HUES6 (cell line): Measurements from ENCODE around the gene LARP6.
"Not testable (repeated sequence)": the region's sequence is repeated elsewhere in the genome, so short reads cannot be mapped to it uniquely, and the experiment has no call there.

ENCODE experiments used
- H3K27ac ChIP-seq: 2 replicates; pipeline ENCODE4 v1.7.0; 2013; ENCODE audit warnings: low read depth, mild to moderate bottlenecking, low read length, inconsistent platforms
- H3K27me3 ChIP-seq: 2 replicates; pipeline ENCODE4 v1.6.1; 2013; ENCODE audit warnings: low read length; ENCODE audit not compliant: control insufficient read depth, insufficient read depth
- H3K36me3 ChIP-seq: 2 replicates; pipeline ENCODE4 v1.6.1; 2013; ENCODE audit warnings: low read length; ENCODE audit not compliant: control insufficient read depth, insufficient read depth
- H3K4me1 ChIP-seq: 2 replicates; pipeline ENCODE4 v1.6.1; 2013; ENCODE audit warnings: low read length; ENCODE audit not compliant: control insufficient read depth, insufficient read depth
- H3K4me3 ChIP-seq: 2 replicates; pipeline ENCODE4 v1.5.1; 2013; ENCODE audit warnings: low read depth, low read length
- H3K9ac ChIP-seq: one replicate; pipeline ENCODE4 v1.6.1; 2013; ENCODE audit warnings: mild to moderate bottlenecking, low read length
- H3K9me3 ChIP-seq: 2 replicates; pipeline ENCODE4 v1.6.1; 2013; ENCODE audit warnings: low read depth, low read length; ENCODE audit not compliant: control insufficient read depth, insufficient read depth

The LARP6 gene

GRCh38 chr15:70804388-70804787 lies 49.6 kb downstream of the LARP6 start:
- not testable (repeated sequence) for H3K4me1 ChIP-seq, H3K9ac ChIP-seq, H3K27me3 ChIP-seq, H3K27ac ChIP-seq, H3K9me3 ChIP-seq, H3K4me3 ChIP-seq, H3K36me3 ChIP-seq

- no peak overlapping the region for H3K27ac ChIP-seq
- no peak overlapping the region for H3K9ac ChIP-seq
- H3K4me3 ChIP-seq = no peak overlapping the region
- H3K9me3 ChIP-seq = no peaks in the 10 kb centered on the region
- no peaks in the 10 kb centered on the region for H3K36me3 ChIP-seq
- no peaks in the 10 kb centered on the region for H3K4me1 ChIP-seq
- H3K27me3 ChIP-seq = no peaks in the 10 kb centered on the region
These were observed 51.3 kb downstream of the LARP6 start for GRCh38 chr15:70802629-70803028.

GRCh38 chr15:70801109-70801508 lies 52.8 kb downstream of the LARP6 start:
- Histone ChIP-seq H3K27me3 (no peaks in the 10 kb centered on the region), H3K4me3 (no peak overlapping the region), H3K9ac (no peak overlapping the region), H3K9me3 (no peaks in the 10 kb centered on the region), H3K4me1 (no peaks in the 10 kb centered on the region), H3K27ac (no peak overlapping the region), H3K36me3 (no peaks in the 10 kb centered on the region)

GRCh38 chr15:70799667-70800450 lies 54.1 kb downstream of the LARP6 start:
- no peaks in the 10 kb centered on the region for H3K36me3 ChIP-seq
- H3K4me1 ChIP-seq = no peaks in the 10 kb centered on the region
- no peak overlapping the region for H3K4me3 ChIP-seq
- no peaks in the 10 kb centered on the region for H3K9me3 ChIP-seq
- no peaks in the 10 kb centered on the region for H3K27me3 ChIP-seq
- H3K9ac ChIP-seq = no peak overlapping the region
- no peak overlapping the region for H3K27ac ChIP-seq

GRCh38 chr15:70797464-70797863 lies 56.5 kb downstream of the LARP6 start:
- Histone ChIP-seq H3K27me3 (no peaks in the 10 kb centered on the region), H3K27ac (no peak overlapping the region), H3K4me1 (no peaks in the 10 kb centered on the region)

GRCh38 chr15:70796516-70797310 lies 57.2 kb downstream of the LARP6 start:
- no peaks in the 10 kb centered on the region for H3K36me3 ChIP-seq

More at GRCh38 chr15:70797464-70797863, 56.5 kb downstream of the LARP6 start:
- H3K9me3 ChIP-seq = no peaks in the 10 kb centered on the region
- no peaks in the 10 kb centered on the region for H3K36me3 ChIP-seq
- no peak overlapping the region for H3K9ac ChIP-seq
- no peak overlapping the region for H3K4me3 ChIP-seq

GRCh38 chr15:70795311-70795665 lies 58.7 kb downstream of the LARP6 start:
- H3K27me3 ChIP-seq = no peaks in the 10 kb centered on the region
- H3K36me3 ChIP-seq = no peaks in the 10 kb centered on the region
- no peak overlapping the region for H3K4me3 ChIP-seq
- no peaks in the 10 kb centered on the region for H3K9me3 ChIP-seq
- H3K9ac ChIP-seq = no peak overlapping the region
- H3K4me1 ChIP-seq = no peaks in the 10 kb centered on the region; the same call in 1 of the 2 replicates
- H3K27ac ChIP-seq = no peak overlapping the region

More at GRCh38 chr15:70796516-70797310, 57.2 kb downstream of the LARP6 start:
- H3K27ac ChIP-seq = no peak overlapping the region
- H3K9ac ChIP-seq = no peak overlapping the region
- H3K9me3 ChIP-seq = no peaks in the 10 kb centered on the region
- no peak overlapping the region for H3K4me3 ChIP-seq
- H3K27me3 ChIP-seq = no peaks in the 10 kb centered on the region
- H3K4me1 ChIP-seq = no peaks in the 10 kb centered on the region

- Histone ChIP-seq H3K4me3 (no peak overlapping the region), H3K27ac (no peak overlapping the region), H3K36me3 (no peaks in the 10 kb centered on the region), H3K9me3 (no peaks in the 10 kb centered on the region), H3K27me3 (no peaks in the 10 kb centered on the region), H3K4me1 (no peaks in the 10 kb centered on the region; the same call in 1 of the 2 replicates), H3K9ac (no peak overlapping the region)
These were observed 59.2 kb downstream of the LARP6 start for GRCh38 chr15:70794596-70795310.

- Histone ChIP-seq H3K4me3 (no peak overlapping the region), H3K36me3 (no peaks in the 10 kb centered on the region), H3K27me3 (no peaks in the 10 kb centered on the region), H3K4me1 (peaks cover 4% of the 10 kb centered on the region; the same call in 1 of the 2 replicates), H3K9ac (no peak overlapping the region), H3K9me3 (no peaks in the 10 kb centered on the region), H3K27ac (no peak overlapping the region)
These were observed 60.3 kb downstream of the LARP6 start for GRCh38 chr15:70793694-70794093.

- no peak overlapping the region for H3K27ac ChIP-seq
These were observed 61.8 kb downstream of the LARP6 start for GRCh38 chr15:70792171-70792573.

GRCh38 chr15:70791259-70791658 lies 62.7 kb downstream of the LARP6 start:
- no peak overlapping the region for H3K4me3 ChIP-seq
- H3K9me3 ChIP-seq = no peaks in the 10 kb centered on the region
- no peaks in the 10 kb centered on the region for H3K27me3 ChIP-seq
- peaks cover 4% of the 10 kb centered on the region; the same call in 1 of the 2 replicates for H3K4me1 ChIP-seq
- H3K36me3 ChIP-seq = no peaks in the 10 kb centered on the region
- H3K27ac ChIP-seq = no peak overlapping the region
- no peak overlapping the region for H3K9ac ChIP-seq

More at GRCh38 chr15:70792171-70792573, 61.8 kb downstream of the LARP6 start:
- Histone ChIP-seq H3K27me3 (no peaks in the 10 kb centered on the region), H3K4me3 (no peak overlapping the region), H3K9ac (no peak overlapping the region), H3K9me3 (no peaks in the 10 kb centered on the region), H3K36me3 (no peaks in the 10 kb centered on the region), H3K4me1 (peaks cover 4% of the 10 kb centered on the region; the same call in 1 of the 2 replicates)
